HL-60/S4 treated with phorbol 12-myristate 13-acetate at 8.2 ng/mL for 4 days and 3 days (cell line): ENCODE measurements around the gene CPO.

Experiments used
- in situ Hi-C: fragments of 300-500 bp; cut with MboI; formaldehyde crosslinking; loops from 2 replicates; pipeline ENCODE4 v1.15.0; 2022; ENCODE audit warnings: low sequenced_read_pairs

Gene CPO

DNA sequence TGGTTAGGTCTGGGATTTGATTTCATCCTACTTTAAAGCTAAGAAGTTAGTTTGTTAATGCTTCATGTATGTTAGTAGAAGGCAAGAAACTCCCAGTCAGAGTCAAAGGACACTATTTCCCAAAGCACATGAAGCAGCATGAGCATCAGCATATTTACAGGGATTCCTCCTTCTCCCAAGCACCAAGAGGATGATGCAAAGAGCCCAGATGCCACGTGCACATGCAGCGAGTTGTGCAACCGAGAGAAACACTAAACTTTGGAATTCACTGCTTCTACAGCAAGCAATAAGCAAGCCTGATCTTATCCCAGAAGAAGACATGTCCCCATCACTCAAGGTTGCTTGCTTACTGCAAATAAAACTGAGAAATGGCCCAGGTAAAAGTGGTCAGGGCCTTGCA lies 32.5 kb downstream of the CPO start:
- in situ Hi-C loops, result no loop called here

DNA sequence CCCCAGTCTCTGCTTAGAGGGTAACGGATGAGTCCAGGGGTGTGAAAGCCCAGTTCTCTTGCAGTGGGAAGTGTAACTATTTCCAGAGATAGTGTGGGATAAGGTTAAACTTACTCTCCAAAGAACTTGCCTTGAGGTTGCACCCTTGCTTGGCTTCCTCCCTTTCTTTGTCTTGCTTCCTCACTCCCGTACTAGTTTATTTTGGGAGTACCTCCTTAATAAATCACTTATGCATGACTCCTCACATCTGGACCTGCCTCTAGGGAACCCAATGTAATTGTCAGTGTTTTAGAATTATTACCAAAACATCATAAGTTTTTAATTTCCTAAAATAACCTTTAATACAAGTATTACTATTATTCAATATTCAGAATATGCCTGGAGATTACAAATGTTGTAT lies 35.2 kb downstream of the CPO start:
- in situ Hi-C loops, result no loop called here

DNA sequence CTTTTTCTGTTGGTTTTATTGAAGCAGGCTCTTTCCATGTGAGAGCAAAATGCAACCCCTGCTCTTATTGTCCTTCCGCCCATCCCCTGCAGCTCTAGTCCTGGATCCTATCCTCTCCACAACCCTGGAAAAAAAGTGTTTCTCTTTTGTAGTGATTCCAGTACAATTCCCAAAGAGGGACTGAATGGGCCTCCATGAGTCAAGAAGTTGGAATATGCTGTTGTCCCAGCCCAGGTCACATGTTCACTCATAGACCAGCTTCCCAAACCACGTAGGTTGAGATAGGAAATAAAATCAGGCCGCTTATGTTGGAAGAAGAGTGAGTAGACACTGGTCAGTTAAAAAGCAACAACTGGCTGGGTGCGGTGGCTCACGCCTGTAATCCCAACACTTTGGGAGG lies 39.4 kb downstream of the CPO start:
- in situ Hi-C loops, result no loop called here

DNA sequence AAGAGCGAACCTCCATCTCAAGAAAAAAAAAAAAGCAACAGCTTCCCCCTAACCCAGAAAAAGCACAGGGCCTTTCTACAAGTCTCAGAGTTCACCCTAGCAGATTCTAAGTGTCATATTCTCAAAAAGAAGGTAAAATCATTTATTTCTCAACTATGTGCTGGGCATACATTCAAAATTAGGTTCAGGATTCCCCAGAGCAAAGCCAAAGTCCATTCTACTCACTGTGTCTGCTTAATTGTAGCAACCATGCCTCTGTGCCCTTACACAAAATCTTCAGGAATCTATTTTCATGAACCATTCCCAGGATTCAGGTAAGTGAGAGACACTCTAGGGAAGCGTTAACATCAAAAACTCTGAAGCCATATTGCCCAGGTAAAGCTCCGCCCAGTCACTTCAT lies 40.0 kb downstream of the CPO start:
- in situ Hi-C loops, result no loop called here

DNA sequence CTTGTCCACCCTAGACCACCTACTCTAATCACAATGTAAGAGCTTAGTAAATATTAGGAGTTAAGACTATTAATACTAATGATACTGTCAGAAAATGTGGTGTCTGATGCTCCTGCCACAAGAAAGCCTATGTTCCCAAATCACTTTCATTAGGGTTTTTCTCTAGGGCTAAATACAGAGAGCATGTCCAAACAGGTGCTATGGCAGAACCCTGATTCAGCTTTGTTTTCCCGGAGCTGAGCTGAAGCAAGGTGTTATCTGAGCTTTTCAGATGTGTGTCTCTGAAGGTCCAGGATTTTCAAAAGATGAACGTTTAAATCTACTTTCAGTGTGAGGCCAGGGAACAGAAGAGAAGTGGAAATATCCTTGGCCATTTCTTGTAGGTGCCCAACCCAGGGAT lies 40.6 kb downstream of the CPO start:
- in situ Hi-C loops, result loop anchor here (10.0 kb wide), 1 partner anchor 495 kb away; no protein-coding TSS in a partner anchor

DNA sequence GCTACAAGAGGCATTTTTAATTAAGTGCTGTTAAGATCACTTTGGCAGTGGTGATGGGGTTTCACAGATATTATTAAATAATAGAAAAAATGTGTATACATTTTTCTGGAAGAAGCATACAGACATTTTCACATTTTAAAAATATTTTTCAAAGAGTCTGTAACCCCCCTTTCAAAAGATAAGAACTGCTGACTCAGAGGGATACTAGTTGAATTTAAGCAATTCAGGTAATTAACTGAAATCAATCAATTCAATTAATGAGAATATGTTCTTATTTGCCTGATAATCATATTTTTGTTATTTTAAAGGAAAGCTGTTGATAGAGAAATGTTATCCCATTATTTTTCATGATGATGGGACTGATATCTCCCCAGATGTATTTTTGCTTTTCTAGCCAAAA lies 41.1 kb downstream of the CPO start:
- in situ Hi-C loops, result loop anchor here (10.0 kb wide), 1 partner anchor 494 kb away; no protein-coding TSS in a partner anchor

DNA sequence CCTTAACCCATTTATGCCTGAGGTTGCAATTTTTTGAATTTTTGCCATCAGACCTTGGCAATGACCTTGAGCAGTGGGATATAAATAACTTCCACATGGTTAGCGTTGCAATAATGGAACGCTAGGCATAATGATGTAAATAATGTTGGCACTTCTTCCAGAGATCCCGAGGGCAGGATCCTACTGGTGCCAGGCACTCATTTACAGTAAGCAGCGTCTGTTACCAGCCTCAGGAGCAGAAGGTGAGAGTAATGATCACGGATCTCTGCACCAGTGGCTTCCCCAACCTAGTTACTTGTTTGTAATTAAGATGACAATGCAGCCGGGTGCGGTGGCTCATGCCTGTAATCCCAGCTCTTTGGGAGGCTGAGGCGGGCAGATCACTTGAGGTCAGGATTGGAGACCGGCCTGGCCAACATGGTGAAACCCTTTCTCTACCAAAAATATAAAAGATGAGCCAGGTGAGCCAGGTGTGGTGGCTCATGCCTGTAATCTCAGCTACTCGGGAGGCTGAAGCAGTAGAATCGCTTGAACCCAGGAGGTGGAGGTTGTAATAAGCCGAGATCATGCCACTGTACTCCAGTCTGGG lies 41.9 kb downstream of the CPO start:
- in situ Hi-C loops, result loop anchor here (10.0 kb wide), 1 partner anchor 494 kb away; no protein-coding TSS in a partner anchor

DNA sequence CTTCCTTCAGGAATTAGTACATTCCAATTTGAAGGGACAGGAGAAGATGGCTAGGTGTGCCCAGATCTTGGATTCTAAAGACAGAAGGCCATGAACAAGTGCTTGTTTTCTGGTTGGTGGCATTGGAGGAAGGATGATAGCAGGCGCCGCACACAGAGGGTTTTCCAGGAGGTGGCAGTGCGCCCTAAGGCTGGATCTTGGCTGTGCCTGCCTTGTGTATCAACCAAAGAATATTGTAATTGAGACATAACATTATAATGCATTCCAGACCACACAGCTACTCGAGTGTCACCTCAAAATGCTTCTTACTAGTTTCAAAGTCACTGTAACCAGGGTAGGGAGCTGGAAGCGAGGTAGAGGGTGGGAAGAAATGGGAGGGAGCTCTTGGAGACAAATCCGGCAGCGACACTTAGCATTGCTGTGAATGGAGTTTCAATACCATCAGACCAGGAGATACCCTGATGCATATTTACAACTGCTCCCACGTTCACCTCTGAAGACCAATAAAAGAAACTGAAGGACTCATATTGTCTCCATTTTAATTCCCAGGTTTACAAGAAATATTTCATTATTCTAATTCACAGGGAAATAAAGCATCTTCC lies 42.5 kb downstream of the CPO start:
- in situ Hi-C loops, result loop anchor here (10.0 kb wide), 1 partner anchor 493 kb away; no protein-coding TSS in a partner anchor

DNA sequence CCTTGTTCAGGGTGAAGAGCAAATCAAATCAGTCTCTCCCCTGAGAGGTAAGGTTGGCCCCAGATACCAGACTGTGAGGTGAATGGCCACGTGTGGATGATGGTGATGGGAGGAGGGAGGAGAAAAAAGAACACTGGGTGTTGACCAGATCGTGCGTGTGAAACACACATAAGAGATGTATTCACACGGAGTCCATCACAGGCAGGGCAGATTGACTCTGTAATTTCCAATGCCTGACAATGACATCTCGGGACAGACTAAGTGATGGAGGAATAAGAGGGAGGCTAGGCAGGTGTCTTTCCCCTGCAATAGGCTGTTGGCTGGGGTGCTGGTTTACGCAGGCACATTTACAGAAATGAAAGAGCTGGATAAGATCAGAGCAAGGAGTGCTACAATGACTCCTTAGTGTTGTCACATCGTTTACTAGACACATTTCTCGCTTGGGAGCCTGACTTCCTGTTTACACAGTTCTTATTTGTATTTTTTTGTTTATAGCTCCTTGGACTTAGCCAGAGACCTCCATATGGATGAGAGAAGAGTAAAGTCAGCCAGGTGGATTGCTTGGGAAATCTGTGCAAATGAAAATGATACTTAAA lies 43.1 kb downstream of the CPO start:
- in situ Hi-C loops, result loop anchor here (10.0 kb wide), 1 partner anchor 492 kb away; no protein-coding TSS in a partner anchor

DNA sequence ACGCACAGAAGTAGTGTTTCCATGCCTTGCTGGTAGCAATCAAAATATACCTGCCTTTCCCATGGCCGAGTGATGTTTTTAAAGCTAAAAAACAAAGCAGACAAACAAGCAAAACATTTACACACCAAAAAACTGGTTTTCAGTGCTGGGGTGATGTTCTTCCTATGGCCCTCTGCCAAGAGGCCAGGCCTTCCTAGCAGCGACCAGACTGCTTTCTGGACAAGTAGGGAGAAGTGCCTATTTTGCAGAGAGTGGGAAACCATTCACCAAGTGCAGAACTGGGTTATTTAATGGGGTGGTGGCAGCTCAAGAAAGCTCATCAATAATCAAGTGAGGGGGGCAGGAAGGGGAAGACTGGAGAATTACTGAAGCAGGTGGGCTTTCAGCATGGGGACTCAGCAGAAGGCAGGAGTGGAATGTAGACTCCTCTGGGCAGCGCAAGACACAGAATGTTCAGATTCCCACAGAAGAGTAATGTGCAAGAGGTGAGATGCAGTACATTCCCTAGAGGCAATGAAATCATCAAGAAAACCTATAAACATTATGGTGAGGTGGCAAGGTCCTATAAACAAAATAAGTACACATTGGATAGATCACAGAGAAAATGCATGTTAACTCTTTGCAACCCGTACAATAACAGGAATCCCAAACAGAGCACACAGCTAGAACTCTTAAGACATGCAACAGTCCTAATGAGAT lies 44.0 kb downstream of the CPO start:
- in situ Hi-C loops, result loop anchor here (10.0 kb wide), 1 partner anchor 491 kb away; no protein-coding TSS in a partner anchor

DNA sequence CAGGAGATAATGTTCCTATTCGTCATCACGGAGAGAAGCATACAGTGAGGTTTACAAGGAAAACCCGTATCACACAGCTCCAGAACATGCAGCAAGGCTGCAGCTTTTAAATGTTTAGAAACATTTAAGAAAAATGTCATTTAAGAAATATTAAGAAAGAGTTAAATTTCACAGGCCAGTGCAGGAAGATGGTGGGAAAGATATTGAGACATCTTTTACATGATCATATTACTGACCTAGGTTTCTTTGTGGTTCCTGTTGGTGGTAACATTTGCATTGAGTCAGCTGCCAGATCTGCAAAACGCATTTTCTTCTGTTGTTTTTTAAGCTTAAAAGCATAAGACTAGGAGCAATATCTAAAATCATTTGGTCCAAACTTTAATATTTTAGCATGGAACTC lies 44.9 kb downstream of the CPO start:
- in situ Hi-C loops, result loop anchor here (10.0 kb wide), 1 partner anchor 491 kb away; no protein-coding TSS in a partner anchor

DNA sequence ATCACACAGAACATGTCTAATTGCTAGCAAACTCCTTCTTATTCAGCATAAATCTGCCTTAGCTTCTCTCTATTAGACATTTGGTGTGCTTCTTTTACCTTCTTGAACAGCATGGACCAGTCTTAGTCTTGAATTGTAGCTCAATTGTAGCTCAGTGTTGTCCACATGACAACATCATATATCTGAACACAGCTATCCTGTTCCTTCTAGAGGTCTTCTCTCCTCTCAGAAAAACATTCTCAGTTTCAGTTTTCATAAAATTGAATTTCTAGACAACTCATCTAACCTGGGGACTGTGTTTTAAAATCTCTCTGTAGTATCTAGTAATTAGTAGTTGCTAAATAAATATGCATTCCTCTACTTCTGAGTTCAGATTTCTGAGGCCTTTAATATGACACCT lies 47.6 kb downstream of the CPO start:
- in situ Hi-C loops, result loop anchor here (10.0 kb wide), 1 partner anchor 488 kb away; no protein-coding TSS in a partner anchor

DNA sequence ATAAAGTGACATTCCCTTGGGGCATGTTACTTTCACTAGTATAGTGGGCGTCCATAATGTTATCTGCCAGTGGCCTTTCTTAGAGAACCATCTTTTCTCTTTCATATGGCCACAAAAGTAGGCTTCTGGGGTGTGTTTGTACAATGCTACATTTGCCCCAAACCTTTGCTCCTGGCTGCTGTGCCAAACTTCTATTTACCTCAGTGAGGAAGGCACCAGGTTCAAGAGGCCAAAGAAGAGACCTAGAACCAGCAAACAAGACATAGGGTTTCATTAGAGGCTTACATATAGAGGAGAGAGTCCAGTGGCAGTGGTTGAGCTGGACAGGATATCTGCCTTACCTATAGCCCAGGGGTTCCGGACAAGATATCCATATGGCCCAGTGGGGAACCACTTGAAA lies 48.5 kb downstream of the CPO start:
- in situ Hi-C loops, result loop anchor here (10.0 kb wide), 1 partner anchor 487 kb away; no protein-coding TSS in a partner anchor

DNA sequence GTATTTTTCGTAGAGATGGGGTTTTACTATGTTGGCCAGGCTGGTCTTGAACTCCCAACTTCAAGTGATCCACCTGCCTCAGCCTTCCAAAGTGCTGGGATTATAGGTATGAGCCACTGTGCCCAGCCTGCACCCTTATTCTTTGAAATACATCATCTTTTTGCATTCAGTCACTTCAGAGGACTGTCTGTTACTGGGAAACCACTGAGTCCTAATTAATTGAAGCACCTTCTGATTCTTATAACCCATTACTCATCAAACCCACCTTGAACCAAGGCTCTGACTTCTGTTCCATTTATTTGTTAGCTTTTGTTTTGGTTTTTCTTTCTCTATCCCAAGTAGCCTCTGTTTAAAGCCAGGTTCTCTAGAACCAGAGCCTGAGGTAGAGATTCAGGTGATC lies 49.6 kb downstream of the CPO start:
- in situ Hi-C loops, result loop anchor here (10.0 kb wide), 1 partner anchor 486 kb away; no protein-coding TSS in a partner anchor

DNA sequence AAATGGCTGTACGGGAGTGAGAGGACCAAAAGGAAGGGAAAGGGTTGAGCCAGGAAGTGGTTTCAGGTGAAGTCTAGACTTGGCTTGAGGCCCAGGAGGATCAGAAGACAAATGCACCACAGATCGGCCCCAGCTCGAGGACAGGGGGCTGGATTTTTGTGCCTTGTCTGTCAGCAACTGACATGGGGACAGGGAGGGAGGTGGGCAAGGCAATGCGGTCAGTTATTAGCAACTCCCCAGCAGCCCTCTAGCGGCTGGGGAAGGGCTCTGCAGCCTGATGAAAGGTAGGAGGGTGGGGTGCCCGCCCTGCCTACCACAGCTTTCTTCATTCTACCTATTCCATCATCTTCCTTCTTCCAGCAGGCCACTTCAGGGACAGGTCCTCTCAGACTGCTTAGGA lies 50.0 kb downstream of the CPO start:
- in situ Hi-C loops, result loop anchor here (10.0 kb wide), 1 partner anchor 485 kb away; no protein-coding TSS in a partner anchor

DNA sequence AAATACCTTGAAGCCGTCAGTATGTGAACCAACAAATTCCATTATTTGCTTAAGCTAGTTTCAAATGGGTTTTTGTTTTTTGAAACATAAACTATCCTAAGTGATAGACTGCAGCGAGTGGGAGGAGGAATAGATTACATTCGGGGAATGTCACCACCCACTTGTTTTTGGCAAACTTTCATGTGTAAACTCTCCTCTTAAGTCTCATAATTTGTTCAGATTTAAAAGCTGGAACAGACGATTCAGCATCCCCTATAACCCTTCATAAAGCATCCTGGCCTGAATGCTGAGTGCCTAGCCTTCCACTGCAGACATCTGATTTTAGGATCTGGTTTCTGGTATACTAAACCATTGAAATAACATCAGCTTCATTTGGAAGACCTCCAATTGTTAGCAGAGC lies 51.0 kb downstream of the CPO start:
- in situ Hi-C loops, result no loop called here

DNA sequence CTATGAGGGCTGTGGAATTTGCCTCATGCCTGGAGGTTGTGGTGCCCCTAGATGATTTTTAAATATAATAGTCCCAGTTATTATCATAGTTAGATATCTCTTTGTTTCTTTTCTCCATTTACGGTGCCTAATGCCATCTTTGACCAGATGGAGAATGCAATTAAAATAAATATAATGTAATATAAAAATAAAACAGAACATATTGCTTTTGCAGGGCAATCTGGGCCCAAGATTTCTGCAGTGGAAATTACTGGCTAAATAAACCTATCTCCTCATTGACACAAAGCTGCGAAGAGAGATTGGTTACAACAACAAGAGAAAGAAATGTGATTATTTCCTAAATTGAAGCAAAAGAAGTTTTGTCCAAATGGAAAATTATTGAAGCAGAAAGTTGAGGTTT lies 51.8 kb downstream of the CPO start:
- in situ Hi-C loops, result no loop called here

DNA sequence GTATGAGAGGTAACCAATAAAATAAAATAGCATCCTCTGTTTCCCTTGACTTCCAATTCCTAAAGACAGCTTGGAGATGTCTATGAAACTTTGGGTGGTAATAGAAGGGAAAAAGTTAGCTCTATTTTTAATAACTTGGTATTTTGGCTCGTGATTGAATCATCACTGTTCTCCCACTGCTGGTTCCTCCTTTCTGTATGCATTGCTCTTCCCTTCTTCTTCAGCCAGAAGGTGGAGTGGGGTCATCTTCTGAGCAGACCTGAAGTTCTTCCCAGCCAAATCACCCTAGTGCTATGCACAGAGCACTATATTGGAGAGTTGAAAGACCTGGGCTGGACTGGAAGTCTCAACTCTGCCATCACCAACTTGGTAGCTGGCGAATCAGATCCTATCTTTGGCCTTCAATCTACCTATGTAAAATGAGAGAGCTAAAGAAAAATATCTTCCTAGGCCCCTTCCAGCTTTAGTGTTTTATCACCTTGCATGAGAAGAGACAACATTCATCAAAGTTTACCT lies 54.1 kb downstream of the CPO start:
- in situ Hi-C loops, result no loop called here

DNA sequence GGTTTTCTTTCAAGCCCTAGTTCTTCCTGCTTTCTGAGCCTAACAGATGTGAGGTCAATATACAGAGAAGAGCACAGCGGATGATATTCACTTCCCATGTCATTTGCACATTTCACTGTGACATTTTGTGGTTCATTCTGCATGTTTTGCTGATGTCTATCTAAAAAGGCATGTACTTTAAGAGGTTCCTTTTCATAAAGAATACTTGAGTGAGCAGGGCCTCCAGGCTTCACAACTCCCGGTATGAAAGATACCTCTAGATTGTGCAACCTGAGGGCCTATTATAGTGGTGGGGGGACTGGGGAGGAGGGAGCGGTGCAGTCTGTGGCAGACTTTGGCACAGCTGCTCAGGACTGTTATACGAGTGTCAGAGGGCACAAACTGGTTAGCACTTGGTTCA lies 54.6 kb downstream of the CPO start:
- in situ Hi-C loops, result no loop called here

DNA sequence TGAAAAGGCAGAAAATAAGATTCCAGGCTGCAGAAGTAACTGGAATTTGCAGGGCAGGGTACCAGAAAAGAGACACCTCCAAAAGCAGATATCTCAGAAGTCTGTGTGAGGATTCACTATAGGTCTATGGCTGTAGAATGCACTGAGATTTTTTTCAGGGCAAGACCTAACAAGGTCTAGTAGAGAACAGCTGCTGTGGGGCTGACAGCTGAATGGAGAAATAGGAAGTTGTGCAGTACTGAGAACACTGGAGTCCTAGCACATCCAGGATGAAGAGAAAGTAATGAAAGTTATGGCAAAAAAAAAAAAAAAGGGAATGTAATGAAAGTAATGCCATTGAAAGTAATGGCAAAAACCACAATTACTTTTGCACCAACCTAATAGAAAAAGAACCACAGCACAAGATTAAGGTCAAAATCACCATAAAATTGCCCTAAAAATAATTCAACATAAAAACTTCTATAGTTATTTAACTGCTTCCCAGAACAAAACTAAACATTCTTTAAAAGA lies 57.3 kb downstream of the CPO start:
- in situ Hi-C loops, result no loop called here
